Small intestine (tissue), 7 donors: ENCODE results near the gene IFIH1. TPM values are rescaled to one million over a fixed set of nuclear protein-coding genes. Genes with fewer than 3 reads are reported as not detected.

Experiments
- DNase-seq, 2 donors: peaks; one replicate each; pipeline versions ENCODE4 v3.0.0 to v3.0.0-alpha.2; 2013
- FAIRE-seq: peaks from 2 replicates; lab custom pipeline; 2012; peaks lifted over from hg19 to GRCh38; lab: Jason Lieb, UNC
- H3K27ac ChIP-seq, 3 donors: one replicate each; pipeline ENCODE4 v1.5.1; 2013; ENCODE audit warnings: low read length in 2 of 3, mild to moderate bottlenecking in 2 of 3, control low read depth in 1 of 3, inconsistent platforms in 1 of 3, low read depth in 1 of 3, moderate library complexity in 1 of 3
- H3K27me3 ChIP-seq, 3 donors: one replicate each; pipeline ENCODE4 v1.6.1; 2013; ENCODE audit warnings: low read length in 3 of 3, inconsistent platforms in 1 of 3; ENCODE audit not compliant: control insufficient read depth in 3 of 3, insufficient read depth in 3 of 3
- H3K36me3 ChIP-seq, 3 donors: one replicate each; pipeline ENCODE4 v1.6.1; 2013; ENCODE audit warnings: low read length in 3 of 3, inconsistent platforms in 1 of 3, low read depth in 1 of 3, mild to moderate bottlenecking in 1 of 3, moderate library complexity in 1 of 3; ENCODE audit not compliant: control insufficient read depth in 3 of 3, insufficient read depth in 2 of 3
- H3K4me1 ChIP-seq, 3 donors: one replicate each; pipeline ENCODE4 v1.6.1; 2013; ENCODE audit warnings: low read length in 2 of 3, inconsistent platforms in 1 of 3, low read depth in 1 of 3, mild to moderate bottlenecking in 1 of 3, moderate library complexity in 1 of 3; ENCODE audit not compliant: control insufficient read depth in 3 of 3, insufficient read depth in 2 of 3
- H3K4me3 ChIP-seq, 3 donors: one replicate each; pipeline ENCODE4 v1.5.1; 2013; ENCODE audit warnings: low read length in 3 of 3, control low read depth in 1 of 3, inconsistent platforms in 1 of 3, low read depth in 1 of 3, mild to moderate bottlenecking in 1 of 3, moderate library complexity in 1 of 3
- H3K9me3 ChIP-seq, 2 donors: one replicate each; pipeline ENCODE4 v1.6.1; 2013; ENCODE audit warnings: low read depth in 1 of 2, low read length in 1 of 2; ENCODE audit not compliant: control insufficient read depth in 2 of 2, insufficient read depth in 1 of 2
- WGBS, 3 donors: extraction: QIAGEN DNeasy Blood & Tissue Kit; methylation state at CpG; one replicate each; pipeline ENCODE4 v1.1.7; 2013; 5-methylcytosine and 5-hydroxymethylcytosine counted together
- polyA plus RNA-seq, 4 donors: library from polyadenylated mRNA; stranded (reverse) in 3 of 4; unstranded in 1 of 4; fragments of 200-250 nt in 3 of 4; fragments of 120-200 nt in 1 of 4; gene quantifications; one replicate each; pipeline versions ENCODE4 v1.2.1 to v1.2.3, GENCODE V29; 2013
- donor health status: healthy with polysubstance abuse.
- donor health status: control.
- donor health status: control.
- donor health status: Bipolar disorder and iron deficiency.
- donor health status: healthy.

Gene IFIH1
- polyA plus RNA-seq, 4 donors = 11.9 to 20.8 (median 18.6) TPM

DNA sequence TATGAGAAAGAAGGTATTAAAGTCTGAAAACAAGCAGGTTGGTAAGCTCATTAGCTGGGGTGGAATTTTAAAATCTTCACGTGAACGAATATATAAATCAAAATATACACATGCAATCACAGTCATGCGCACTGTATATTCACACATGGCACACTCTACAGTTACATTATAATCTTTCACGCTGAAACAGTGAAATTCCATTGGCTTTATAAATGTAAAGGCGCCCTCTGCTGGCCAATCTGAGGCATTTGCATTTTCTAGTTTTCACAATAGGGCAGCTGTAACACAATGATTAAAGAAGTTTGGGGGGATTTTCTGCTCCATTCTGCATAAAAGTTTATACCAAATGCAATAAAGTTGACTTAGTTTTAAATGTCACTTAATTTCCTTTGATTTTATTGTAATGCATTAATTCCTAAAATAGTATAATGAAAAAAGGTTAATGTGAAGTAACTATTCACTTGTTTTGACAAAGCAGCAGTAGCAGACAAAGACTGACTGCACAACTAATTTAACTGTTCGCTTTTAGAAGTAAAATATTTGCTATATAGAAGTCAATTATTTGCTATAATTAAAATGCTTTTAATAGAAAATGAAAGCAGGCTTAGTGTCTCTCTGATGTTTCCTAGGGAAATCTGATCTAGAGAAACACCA, 17.2 kb downstream of the IFIH1 start:
- WGBS, 3 donors = 5 to 16% (median 12%) methylated on average over 6 of the region's 6 CpGs
- no peaks in the 10 kb centered on the region for H3K27me3 ChIP-seq
- H3K27ac ChIP-seq = no peak overlapping the region
- H3K9me3 ChIP-seq = no peaks in the 10 kb centered on the region
- H3K4me3 ChIP-seq = no peak overlapping the region
- no peaks in the 10 kb centered on the region for H3K4me1 ChIP-seq
- H3K36me3 ChIP-seq = peaks cover 3 to 7% (median 3%) of the 10 kb centered on the region in 3 donors
- DNase-seq (peak; percentile 58 to 68), FAIRE-seq (peak; percentile 57)

DNA sequence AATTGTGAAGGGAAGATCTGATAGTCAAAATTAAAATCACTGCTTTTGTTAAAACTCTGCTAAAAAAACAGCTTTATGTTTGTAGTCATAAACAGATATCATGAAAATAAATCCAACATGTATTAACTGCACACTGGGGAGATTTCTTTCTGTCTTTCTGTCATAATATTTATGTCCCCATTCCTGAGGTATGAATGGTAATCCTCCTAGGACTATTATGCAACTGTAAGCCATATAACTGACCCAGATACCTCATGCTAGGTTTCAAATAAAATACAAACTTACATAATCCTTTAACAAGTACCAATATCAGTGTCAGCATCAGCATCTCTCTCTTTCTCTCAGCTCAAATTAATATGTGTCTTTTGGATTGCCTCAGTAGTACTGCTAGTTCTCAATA, 18.2 kb downstream of the IFIH1 start:
- FAIRE-seq (no peak), DNase-seq (no peak)
- Histone ChIP-seq H3K36me3 (peaks cover 3 to 7% (median 3%) of the 10 kb centered on the region in 3 donors), H3K4me3 (no peak overlapping the region), H3K9me3 (no peaks in the 10 kb centered on the region), H3K27me3 (no peaks in the 10 kb centered on the region), H3K4me1 (no peaks in the 10 kb centered on the region), H3K27ac (no peak overlapping the region)

DNA sequence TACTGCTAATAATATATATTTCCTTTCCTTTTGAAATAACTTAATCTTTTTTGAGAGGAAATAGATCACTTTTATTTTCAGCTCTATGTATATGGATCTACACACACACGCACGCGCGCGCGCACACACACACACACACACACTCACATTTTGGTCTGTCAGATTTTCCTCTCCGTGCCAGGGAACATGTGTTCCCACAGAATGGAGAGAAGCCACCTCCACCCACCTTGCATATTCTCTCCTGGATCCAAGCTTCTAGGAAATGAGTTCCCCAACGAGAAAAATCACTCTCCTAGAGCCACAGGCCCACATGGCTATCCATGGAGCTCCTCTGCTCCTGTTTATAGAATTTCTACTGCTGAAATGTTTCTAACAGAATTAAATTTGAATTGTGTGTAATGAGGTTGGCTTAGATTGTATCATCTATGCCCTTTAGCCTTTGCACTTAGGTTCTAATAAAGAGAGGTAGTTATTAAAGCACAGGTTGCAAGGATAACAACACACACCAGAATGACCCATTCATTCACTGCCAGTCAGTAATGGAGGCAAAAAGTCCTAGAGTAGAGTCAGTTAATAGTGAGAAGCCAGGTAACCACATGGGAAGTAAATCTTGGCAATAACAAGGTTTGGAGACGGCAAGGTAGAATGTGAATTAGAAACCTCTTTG, 19.7 kb downstream of the IFIH1 start:
- Histone ChIP-seq H3K4me1 (no peaks in the 10 kb centered on the region), H3K9me3 (no peaks in the 10 kb centered on the region), H3K27ac (no peak overlapping the region), H3K27me3 (no peaks in the 10 kb centered on the region), H3K36me3 (peaks cover 3% of the 10 kb centered on the region in 3 donors), H3K4me3 (no peak overlapping the region)
- DNase-seq (peak in 1 of 2 donors; percentile 26), FAIRE-seq (no peak)
- WGBS, 3 donors = 85 to 95% (median 91%) methylated on average over 9 of the region's 9 CpGs

DNA sequence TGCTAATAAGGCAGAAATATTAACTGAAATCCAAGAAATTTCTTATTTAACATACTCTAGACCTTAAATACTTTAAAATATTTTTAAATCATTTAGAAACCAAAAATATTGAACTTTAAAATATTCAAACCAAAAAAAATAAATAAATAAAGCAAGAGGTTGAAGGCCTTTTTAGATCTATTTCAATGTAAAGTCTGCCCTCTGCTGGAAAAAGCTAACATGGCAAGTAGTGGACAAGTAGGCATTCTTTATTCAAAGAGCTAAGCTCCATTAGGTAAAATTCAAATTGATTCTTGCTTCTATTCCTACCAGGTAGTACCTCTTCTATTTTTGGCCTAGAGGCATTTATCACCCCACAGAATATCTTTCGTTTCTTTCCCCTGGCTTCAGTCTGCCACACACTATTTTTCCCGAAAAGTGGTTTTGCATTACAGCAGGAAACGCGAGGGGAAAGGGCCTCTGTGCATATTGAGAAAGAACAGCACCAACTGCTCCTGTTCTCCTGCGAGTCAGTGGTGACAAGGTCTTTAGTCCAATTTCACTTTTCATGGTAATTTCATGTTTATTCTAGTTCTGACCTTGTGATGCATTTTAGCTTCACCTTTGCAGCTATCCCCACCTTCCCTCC, 20.4 kb downstream of the IFIH1 start:
- 62 to 66% (median 63%) methylated on average over 5 of the region's 5 CpGs for WGBS, 3 donors
- no peaks in the 10 kb centered on the region for H3K4me1 ChIP-seq
- H3K4me3 ChIP-seq = no peak overlapping the region
- FAIRE-seq = peak; percentile 96
- H3K9me3 ChIP-seq = no peaks in the 10 kb centered on the region
- H3K27me3 ChIP-seq = no peaks in the 10 kb centered on the region
- peak; percentile 78 to 79 for DNase-seq
- peaks cover 2 to 6% (median 3%) of the 10 kb centered on the region in 3 donors for H3K36me3 ChIP-seq
- H3K27ac ChIP-seq = no peak overlapping the region

DNA sequence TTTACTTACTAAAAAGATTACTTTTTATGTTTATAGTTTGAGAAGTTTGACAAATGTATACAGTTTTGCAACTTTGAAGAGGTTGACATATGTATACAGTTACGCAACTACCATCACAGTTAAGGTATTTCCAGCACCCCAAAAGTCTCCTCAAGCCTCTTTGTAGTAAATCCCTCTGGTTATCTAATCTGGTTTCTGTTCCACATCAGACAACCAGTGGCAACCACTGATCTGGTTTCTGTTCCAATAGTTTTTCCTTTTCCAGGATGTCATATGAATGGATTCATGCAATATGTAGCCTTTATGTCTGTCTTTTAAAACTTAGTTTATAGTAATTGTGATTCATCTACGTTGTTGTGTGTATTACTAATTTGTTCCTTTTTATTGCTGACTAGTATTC, 23.5 kb downstream of the IFIH1 start:
- Histone ChIP-seq H3K27me3 (no peaks in the 10 kb centered on the region), H3K9me3 (no peaks in the 10 kb centered on the region), H3K36me3 (peaks cover 0 to 4% (median 3%) of the 10 kb centered on the region in 3 donors), H3K4me1 (no peaks in the 10 kb centered on the region), H3K27ac (no peak overlapping the region), H3K4me3 (no peak overlapping the region)
- DNase-seq (no peak), FAIRE-seq (no peak)
- 91 to 96% (median 95%) methylated on average over 2 of the region's 2 CpGs for WGBS, 3 donors

DNA sequence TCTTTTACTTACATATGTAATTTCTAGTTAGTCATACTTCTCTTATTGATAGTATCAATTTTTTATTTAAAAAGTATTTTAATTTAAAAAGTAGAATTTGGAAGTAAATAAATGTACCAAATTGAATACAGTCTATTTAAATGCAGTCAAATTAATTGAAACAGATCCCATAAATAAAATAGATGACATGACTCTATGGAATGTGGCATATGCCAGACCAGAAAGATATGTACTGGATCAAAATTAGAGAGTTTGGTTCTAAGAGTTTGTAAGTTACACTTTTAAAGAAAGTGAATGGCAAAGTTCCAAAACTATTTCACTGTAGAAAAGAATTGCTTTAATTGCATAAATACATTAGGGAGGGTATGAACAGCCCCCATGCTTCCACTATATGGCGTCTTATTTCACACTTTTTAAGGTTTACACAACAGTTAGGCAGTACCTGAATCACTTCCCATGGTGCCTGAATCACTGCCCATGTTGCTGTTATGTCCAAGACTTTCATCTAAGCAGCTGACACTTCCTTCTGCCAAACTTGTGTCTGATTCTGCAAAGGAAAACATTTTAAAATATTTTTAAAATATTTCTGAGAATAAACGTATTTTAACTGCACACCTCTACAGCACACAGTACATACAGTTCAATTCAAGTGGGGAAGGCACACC, 25.2 kb downstream of the IFIH1 start:
- Histone ChIP-seq H3K4me1 (no peaks in the 10 kb centered on the region), H3K4me3 (no peak overlapping the region), H3K27ac (no peak overlapping the region), H3K27me3 (no peaks in the 10 kb centered on the region), H3K9me3 (no peaks in the 10 kb centered on the region), H3K36me3 (peaks cover 1 to 6% (median 2%) of the 10 kb centered on the region in 3 donors)
- 84 to 90% (median 84%) methylated on average over 2 of the region's 2 CpGs for WGBS, 3 donors
- DNase-seq (no peak), FAIRE-seq (peak; percentile 41)

DNA sequence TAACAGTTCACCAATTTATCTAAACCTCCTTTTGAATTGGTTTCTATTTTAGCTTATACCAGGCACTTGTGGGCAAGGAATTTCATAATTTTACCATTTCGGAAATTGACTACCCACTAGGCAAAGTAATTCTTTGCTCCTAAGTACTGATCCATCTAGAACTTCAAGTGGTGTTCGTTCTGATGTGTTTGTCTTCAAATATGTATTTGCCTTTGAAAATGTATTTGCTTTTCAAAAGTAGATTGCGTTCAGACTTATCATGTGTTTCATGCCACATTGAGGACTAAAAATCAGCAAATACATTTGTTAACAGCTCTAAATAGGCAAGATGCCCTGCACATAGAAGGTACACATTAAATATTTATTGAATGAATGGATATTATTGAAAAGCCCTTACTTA, 26.7 kb downstream of the IFIH1 start:
- H3K9me3 ChIP-seq = no peaks in the 10 kb centered on the region
- no peaks in the 10 kb centered on the region for H3K4me1 ChIP-seq
- peaks cover 2 to 8% (median 3%) of the 10 kb centered on the region in 3 donors for H3K36me3 ChIP-seq
- no peak for FAIRE-seq
- no peak for DNase-seq
- no peaks in the 10 kb centered on the region for H3K27me3 ChIP-seq
- 77 to 86% (median 82%) methylated on average over 3 of the region's 3 CpGs for WGBS, 3 donors
- H3K27ac ChIP-seq = no peak overlapping the region
- no peak overlapping the region for H3K4me3 ChIP-seq

DNA sequence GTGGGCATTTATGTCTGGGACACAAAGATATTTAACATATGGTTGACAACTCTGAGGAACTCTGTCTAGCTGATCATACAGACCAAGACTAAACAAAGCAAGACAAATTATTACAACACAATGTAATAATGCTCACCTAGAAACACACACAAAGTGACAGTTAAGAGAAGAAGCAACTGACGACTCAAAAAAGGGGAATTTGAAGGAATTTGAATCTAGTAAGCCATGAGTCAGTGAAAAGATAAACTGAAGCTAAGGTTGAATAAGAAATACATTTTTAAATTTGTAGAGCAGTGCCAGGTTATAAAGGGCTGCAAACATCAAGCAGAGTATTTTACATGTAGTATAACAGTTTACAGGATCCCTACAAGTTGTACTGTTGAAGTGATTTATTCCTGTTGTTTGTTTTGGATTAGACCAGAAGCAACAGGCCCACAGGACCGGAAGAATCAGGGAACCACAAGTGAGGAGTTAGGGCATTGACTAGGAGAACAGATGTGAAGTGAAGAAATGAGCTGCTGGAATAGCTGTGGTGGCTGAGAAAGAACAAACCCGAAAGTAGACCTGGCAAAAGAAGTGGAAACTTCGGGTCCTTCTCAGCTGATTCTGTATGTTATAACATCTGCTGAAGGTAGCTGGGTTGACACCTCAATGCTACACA, 35.6 kb downstream of the IFIH1 start:
- WGBS, 3 donors = 80 to 89% (median 83%) methylated on average over 4 of the region's 4 CpGs

More for the DNA sequence above, 35.6 kb downstream of the IFIH1 start:
- no peak for FAIRE-seq
- H3K27ac ChIP-seq = no peak overlapping the region
- H3K9me3 ChIP-seq = no peaks in the 10 kb centered on the region
- H3K27me3 ChIP-seq = no peaks in the 10 kb centered on the region
- no peak overlapping the region for H3K4me3 ChIP-seq
- DNase-seq = no peak
- no peaks in the 10 kb centered on the region for H3K4me1 ChIP-seq
- peaks cover 0 to 22% (median 8%) of the 10 kb centered on the region in 3 donors for H3K36me3 ChIP-seq
